Stomach (tissue), 4 donors: ENCODE results near the gene METTL16.

Experiments used
- CTCF ChIP-seq, 7 experiments: fragments of 450-650 bp in 4 of 7; fragments of 200-600 bp in 3 of 7; sonication (generic) in 3 of 7; IDR thresholded peaks; one replicate each; pipeline ENCODE4 v1.5.1; 2016 to 2019; ENCODE audit warnings: antibody characterized with exemption in 7 of 7, control low read depth in 2 of 7, mild to moderate bottlenecking in 1 of 7
- POLR2A ChIP-seq, 4 donors: fragments of 450-650 bp; IDR thresholded peaks; one replicate each; pipeline ENCODE4 v1.6.1; 2016; ENCODE audit warnings: antibody characterized with exemption in 4 of 4, control low read depth in 2 of 4, mild to moderate bottlenecking in 1 of 4, moderate library complexity in 1 of 4

- TF ChIP-seq POLR2A (IDR thresholded peaks at IDR 0.05) (no peak), CTCF (IDR thresholded peaks at IDR 0.05) (no peak)
These were observed 121.4 kb downstream of the METTL16 start for GRCh38 chr17:2390199-2390836.
